NCI-H510A (cell line): Measurements from ENCODE around the gene CD14.
A peak's percentile ranks its signal among the peaks of the same experiment; 100 is the strongest.
"Not testable (repeated sequence)": the region's sequence is repeated elsewhere in the genome, so short reads cannot be mapped to it uniquely, and the experiment has no call there.

Experiments used
- DNase-seq: peaks from one replicate; lab custom pipeline; 2025; lab: John Stamatoyannopoulos, UW

The CD14 gene

GRCh38 chr5:140633021-140633471 is at the start of gene CD14:
Gene CD14, minus strand, starts transcription at chr5:140633175. Its CDS starts 104 bp downstream, at chr5:140633071.
- DNase-seq: no peak

GRCh38 chr5:140678993-140679392 is 46.0 kb upstream of the CD14 start:
- DNase-seq: no peak

- no peak for DNase-seq
These were observed 45.0 kb upstream of the CD14 start for GRCh38 chr5:140677947-140678346.

- no peak for DNase-seq
These were observed 41.7 kb upstream of the CD14 start for GRCh38 chr5:140674629-140675028.

- DNase-seq: no peak
These were observed 41.2 kb upstream of the CD14 start for GRCh38 chr5:140674211-140674610.

GRCh38 chr5:140673187-140673976 is 40.4 kb upstream of the CD14 start, which contains the start of gene DND1:
Gene DND1, minus strand, starts transcription at chr5:140673576. Its CDS starts 34 bp downstream, at chr5:140673542.
- no peak for DNase-seq

GRCh38 chr5:140672455-140673186 is 39.6 kb upstream of the CD14 start:
- DNase-seq: no peak

- no peak for DNase-seq
These were observed 38.6 kb upstream of the CD14 start for GRCh38 chr5:140671472-140672125.

GRCh38 chr5:140671035-140671434 is 38.1 kb upstream of the CD14 start:
- DNase-seq: not testable (repeated sequence)

- DNase-seq: peak; percentile 83
These were observed 31.6 kb upstream of the CD14 start, which contains the start of gene WDR55 for GRCh38 chr5:140664359-140665119. Gene WDR55, plus strand, starts transcription at chr5:140664904. Its CDS starts 9 bp downstream, at chr5:140664913.

- DNase-seq: no peak
These were observed 31.0 kb upstream of the CD14 start for GRCh38 chr5:140664030-140664358.

GRCh38 chr5:140660371-140660770 is 27.4 kb upstream of the CD14 start:
- not testable (repeated sequence) for DNase-seq

GRCh38 chr5:140658870-140659269 is 25.9 kb upstream of the CD14 start:
- DNase-seq: no peak

- DNase-seq: no peak
These were observed 14.1 kb upstream of the CD14 start for GRCh38 chr5:140647042-140647419.

GRCh38 chr5:140642718-140643117 is 9.7 kb upstream of the CD14 start:
- no peak for DNase-seq

GRCh38 chr5:140641716-140642115 is 8.7 kb upstream of the CD14 start:
- DNase-seq: no peak

- peak; percentile 82 for DNase-seq
These were observed 6.4 kb upstream of the CD14 start, which contains the start of gene TMCO6 for GRCh38 chr5:140639148-140639981. Gene TMCO6, plus strand, starts transcription at chr5:140639451. Its CDS starts 77 bp downstream, at chr5:140639528.

- not testable (repeated sequence) for DNase-seq
These were observed 5.8 kb upstream of the CD14 start for GRCh38 chr5:140638898-140639147.

GRCh38 chr5:140637371-140638100 is 4.6 kb upstream of the CD14 start:
- no peak for DNase-seq
